Fibroblast of pulmonary artery (primary cell): ENCODE data around the gene NEBL.

Experiments used
- DNase-seq: peaks from one replicate; pipeline ENCODE4 v3.0.0-alpha.2; 2010; ENCODE audit warnings: low read depth
- H3K4me3 ChIP-seq: replicated peaks from 2 replicates; pipeline ENCODE4 v1.5.1; 2011; ENCODE audit warnings: low read depth, mild to moderate bottlenecking, control low read depth, low read length, moderate library complexity
- TF ChIP-seq, protein P1 (sequence below): IDR thresholded peaks from 2 replicates; pipeline ENCODE4 v1.5.1; 2011; ENCODE audit warnings: mild to moderate bottlenecking, control low read depth, low read length, inconsistent platforms; ENCODE audit errors: missing control alignments

NEBL gene

DNA sequence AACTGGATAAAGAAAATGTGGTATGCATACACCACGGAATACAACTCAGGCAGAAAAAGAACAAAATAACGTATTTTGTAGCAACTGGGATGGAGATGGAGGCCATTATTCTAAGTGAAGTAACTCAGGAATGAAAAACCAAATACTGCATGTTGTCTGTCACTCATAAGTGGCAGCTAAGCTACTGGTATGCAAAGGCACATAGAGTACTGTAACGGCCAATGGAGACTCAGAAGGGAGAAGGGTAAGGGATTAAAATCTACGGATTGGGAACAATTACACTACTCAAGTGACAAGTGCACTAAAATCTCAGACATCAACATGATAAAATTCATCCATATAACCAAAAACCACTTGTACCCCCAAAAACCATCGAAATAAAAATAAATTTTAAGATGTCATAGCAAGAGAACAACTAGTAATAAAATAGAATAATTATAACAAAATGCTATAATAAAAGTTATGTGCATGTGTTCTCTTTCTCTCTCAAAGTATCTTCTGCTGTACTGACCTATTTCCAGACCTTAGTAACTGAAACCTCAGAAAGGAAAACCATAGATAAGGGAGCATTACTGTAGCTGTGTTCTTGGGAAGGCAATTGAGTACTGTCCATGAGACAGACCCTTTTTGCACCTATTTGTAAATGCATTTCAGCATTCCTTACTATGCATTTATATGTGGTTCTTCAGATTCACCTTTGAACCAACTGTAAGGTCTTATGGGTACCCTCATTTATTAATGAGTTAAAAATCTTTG lies 6.7 kb upstream of the NEBL start:
- no peak overlapping the region for H3K4me3 ChIP-seq
- TF ChIP-seq, protein P1, sequence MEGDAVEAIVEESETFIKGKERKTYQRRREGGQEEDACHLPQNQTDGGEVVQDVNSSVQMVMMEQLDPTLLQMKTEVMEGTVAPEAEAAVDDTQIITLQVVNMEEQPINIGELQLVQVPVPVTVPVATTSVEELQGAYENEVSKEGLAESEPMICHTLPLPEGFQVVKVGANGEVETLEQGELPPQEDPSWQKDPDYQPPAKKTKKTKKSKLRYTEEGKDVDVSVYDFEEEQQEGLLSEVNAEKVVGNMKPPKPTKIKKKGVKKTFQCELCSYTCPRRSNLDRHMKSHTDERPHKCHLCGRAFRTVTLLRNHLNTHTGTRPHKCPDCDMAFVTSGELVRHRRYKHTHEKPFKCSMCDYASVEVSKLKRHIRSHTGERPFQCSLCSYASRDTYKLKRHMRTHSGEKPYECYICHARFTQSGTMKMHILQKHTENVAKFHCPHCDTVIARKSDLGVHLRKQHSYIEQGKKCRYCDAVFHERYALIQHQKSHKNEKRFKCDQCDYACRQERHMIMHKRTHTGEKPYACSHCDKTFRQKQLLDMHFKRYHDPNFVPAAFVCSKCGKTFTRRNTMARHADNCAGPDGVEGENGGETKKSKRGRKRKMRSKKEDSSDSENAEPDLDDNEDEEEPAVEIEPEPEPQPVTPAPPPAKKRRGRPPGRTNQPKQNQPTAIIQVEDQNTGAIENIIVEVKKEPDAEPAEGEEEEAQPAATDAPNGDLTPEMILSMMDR, result no peak
- DNase-seq, result no peak

DNA sequence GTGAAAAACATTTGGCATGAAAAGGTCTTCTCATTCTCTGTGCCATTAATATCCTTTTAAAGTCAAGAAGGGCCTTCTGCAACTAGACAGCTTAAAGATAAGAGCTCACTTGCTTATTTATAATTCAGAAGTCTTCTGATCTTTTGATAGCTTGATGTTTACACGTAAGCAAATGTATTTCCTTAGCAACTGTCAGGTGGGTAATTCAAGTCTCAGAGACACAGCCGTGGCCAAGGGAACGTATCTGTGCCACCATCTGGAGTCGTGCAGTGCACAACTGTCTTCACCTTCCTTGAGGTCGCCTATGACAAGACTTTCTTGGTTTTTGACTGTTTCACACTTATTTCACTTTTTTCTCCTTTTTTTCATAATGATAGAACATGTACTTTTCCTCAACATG lies 4.0 kb upstream of the NEBL start:
- DNase-seq, result no peak
- TF ChIP-seq, protein P1, result no peak
- H3K4me3 ChIP-seq, result no peak overlapping the region

DNA sequence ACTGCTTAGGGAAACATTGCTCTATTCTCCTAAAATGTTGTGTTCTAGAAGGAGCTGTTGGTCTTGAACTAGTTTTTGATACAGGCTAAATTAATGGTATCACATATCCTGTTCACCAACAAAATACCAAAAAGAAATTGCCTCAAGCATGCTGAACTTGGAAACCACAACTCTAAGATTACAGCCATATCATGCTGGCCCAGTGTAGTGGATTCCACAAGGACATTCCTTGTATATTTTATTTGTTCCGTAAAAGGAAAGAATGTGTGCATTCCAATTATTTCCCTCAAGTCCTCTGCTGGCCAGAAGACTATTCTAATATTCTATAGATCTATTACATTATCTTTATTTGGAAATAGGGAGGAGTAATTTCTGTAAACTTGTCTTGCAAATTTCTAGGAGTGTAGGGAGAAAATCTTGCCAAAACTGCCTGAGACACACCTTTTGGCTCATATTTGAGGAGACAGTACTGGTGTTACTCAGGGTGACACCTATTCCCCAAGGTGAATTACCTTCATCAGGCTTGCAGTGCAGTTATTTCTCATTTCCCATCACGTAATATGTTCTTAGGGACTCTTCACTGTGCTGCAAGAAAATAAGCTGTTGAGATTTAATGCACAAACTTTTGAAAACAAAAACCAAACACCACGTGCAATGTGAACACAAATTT lies 1.9 kb upstream of the NEBL start:
- peak; percentile 80 for DNase-seq
- TF ChIP-seq, protein P1, result no peak
- no peak overlapping the region for H3K4me3 ChIP-seq

DNA sequence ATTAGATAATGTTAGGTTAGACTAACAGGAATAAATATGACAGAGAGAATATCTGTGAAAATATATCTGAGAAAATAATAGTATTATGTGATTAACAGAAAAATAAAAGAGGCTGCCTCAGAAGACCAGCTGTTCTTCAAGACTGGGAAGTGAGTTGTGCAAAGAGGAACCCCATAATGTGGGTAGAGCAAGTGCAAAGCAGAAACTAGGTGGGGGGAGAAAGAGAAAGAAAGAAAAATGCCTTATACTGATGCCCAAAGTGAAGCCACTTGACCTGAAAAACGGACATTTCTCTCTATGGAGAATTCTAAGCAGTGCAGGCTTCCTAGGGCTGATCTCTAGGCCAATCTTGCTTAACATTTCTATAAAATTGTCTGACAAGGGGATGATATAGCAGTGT lies 3.8 kb downstream of the NEBL start:
- DNase-seq, result no peak
- TF ChIP-seq, protein P1, result no peak
- no peak overlapping the region for H3K4me3 ChIP-seq

DNA sequence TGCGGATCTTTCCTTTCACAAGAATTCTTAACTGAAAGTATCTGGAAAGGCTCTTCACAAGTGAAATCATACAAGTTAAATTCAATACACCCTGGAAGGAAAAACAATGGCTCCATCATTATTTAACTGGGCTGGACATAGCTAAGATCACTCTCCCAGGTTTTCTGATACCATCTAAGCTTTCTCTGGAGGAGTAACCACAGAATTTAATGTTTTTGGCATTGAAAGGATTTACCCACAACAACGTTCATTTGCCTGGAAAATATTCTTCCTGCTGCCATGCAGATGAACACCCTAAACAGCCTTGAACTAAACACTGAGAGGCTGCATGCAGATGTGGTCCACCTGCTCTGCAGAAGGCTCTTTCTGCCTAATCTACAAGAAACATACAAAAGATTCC lies 4.3 kb downstream of the NEBL start:
- TF ChIP-seq, protein P1, result no peak
- H3K4me3 ChIP-seq, result no peak overlapping the region
- DNase-seq, result peak; percentile 3

DNA sequence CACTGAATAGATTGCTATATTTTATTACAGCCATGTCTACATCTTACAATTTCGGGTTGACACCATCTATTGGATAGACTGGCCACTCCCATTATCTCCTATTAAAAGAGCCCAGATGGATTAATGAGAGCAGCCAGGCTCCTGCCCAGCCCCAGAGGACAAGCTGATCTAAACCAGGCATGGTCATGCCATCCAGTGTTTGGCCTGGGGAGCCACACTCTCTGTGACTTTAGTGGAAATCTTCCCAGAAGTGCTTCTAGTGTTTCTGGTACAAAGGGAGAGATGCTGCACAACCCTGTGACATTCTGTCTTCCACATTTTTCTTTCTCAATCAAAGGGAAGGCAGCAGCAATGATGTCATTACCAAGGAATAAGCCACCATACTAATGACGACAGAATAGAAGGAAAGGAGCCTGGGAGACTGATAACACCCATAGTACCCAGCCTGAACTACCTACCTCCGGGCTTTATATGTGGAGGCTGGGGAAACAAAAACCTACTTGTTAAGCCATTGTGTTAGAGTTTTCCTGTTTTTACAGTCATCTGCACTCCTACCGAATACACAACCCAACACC lies 5.0 kb downstream of the NEBL start:
- DNase-seq, result peak; percentile 27
- TF ChIP-seq, protein P1, result no peak

More for the DNA sequence above, 5.0 kb downstream of the NEBL start:
- H3K4me3 ChIP-seq, result no peak overlapping the region
